Stomach (tissue), 9 donors: ENCODE results near the gene PTPN3. TPM values are rescaled to one million over a fixed set of nuclear protein-coding genes. Genes with fewer than 3 reads are reported as not detected.

Experiments
- DNase-seq, 2 donors: peaks; one replicate each; pipeline versions ENCODE4 v3.0.0 to v3.0.0-alpha.2; 2013 to 2019
- H3K27ac ChIP-seq, 5 donors: fragments of 200-600 bp in 4 of 5; sonication (generic) in 4 of 5; one replicate each; pipeline ENCODE4 v1.5.1; 2013 to 2019; ENCODE audit warnings: mild to moderate bottlenecking in 1 of 5, moderate library complexity in 1 of 5
- H3K27me3 ChIP-seq, 3 donors: fragments of 200-600 bp; sonication (generic); one replicate each; pipeline ENCODE4 v1.5.1; 2017 to 2019; ENCODE audit warnings: mixed run types in 1 of 3
- H3K36me3 ChIP-seq, 4 donors: fragments of 200-600 bp; sonication (generic); 1 replicate in 3 of 4; 2 replicates in 1 of 4; pipeline ENCODE4 v1.5.1; 2016 to 2019
- H3K4me1 ChIP-seq, 4 donors: fragments of 200-600 bp; sonication (generic); one replicate each; pipeline ENCODE4 v1.5.1; 2016 to 2019
- H3K4me3 ChIP-seq, 4 donors: fragments of 200-600 bp; sonication (generic) in 3 of 4; one replicate each; pipeline ENCODE4 v1.5.1; 2016 to 2019; ENCODE audit warnings: mild to moderate bottlenecking in 1 of 4
- H3K9me3 ChIP-seq, 4 donors: fragments of 200-600 bp; sonication (generic); one replicate each; pipeline ENCODE4 v1.5.1; 2016 to 2019
- EP300 ChIP-seq: sonication (generic); formaldehyde crosslinking; IDR thresholded peaks from one replicate; pipeline ENCODE4 v1.6.1; 2017; ENCODE audit warnings: antibody characterized with exemption
- POLR2A ChIP-seq, 4 donors: fragments of 450-650 bp; IDR thresholded peaks; one replicate each; pipeline ENCODE4 v1.6.1; 2016; ENCODE audit warnings: antibody characterized with exemption in 4 of 4, control low read depth in 2 of 4, mild to moderate bottlenecking in 1 of 4, moderate library complexity in 1 of 4
- POLR2AphosphoS5 ChIP-seq, 3 donors: sonication (generic); formaldehyde crosslinking; IDR thresholded peaks; one replicate each; pipeline ENCODE4 v1.6.1; 2016; ENCODE audit warnings: antibody characterized with exemption in 3 of 3
- WGBS, 5 donors: extraction: QIAGEN DNeasy Blood & Tissue Kit in 3 of 5; methylation state at CpG; one replicate each; pipeline versions ENCODE4 v1.1.5 to v1.1.7; 2013 to 2018; 5-methylcytosine and 5-hydroxymethylcytosine counted together
- intact Hi-C: fragments of 100-400 bp; cut with DNase I; formaldehyde crosslinking; loops from one replicate; pipeline ENCODE4 v1.15.1; 2023; ENCODE audit warnings: low total_unique reads
- polyA plus RNA-seq, 3 donors: library from polyadenylated mRNA; stranded (reverse); fragments of 200-250 nt; gene quantifications; one replicate each; pipeline ENCODE4 v1.2.3, GENCODE V29; 2013
- total RNA-seq, 5 donors: library from RNA; depleted of rRNA; stranded (reverse); fragments of >200 nt; gene quantifications; one replicate each; pipeline versions ENCODE4 v1.1.0 to v1.2.3, GENCODE V29; 2014 to 2016
- TF ChIP-seq, protein P1 (sequence below), 7 experiments: fragments of 450-650 bp in 4 of 7; fragments of 200-600 bp in 3 of 7; sonication (generic) in 3 of 7; IDR thresholded peaks; one replicate each; pipeline ENCODE4 v1.5.1; 2016 to 2019; ENCODE audit warnings: antibody characterized with exemption in 7 of 7, control low read depth in 2 of 7, mild to moderate bottlenecking in 1 of 7
- donor health status: healthy with polysubstance abuse.
- donor health status: Bipolar disorder and iron deficiency.
- donor health status: healthy.

Gene PTPN3
- total and polyA plus RNA-seq, 8 donors: 4.7 to 16.7 (median 13.1) TPM

DNA sequence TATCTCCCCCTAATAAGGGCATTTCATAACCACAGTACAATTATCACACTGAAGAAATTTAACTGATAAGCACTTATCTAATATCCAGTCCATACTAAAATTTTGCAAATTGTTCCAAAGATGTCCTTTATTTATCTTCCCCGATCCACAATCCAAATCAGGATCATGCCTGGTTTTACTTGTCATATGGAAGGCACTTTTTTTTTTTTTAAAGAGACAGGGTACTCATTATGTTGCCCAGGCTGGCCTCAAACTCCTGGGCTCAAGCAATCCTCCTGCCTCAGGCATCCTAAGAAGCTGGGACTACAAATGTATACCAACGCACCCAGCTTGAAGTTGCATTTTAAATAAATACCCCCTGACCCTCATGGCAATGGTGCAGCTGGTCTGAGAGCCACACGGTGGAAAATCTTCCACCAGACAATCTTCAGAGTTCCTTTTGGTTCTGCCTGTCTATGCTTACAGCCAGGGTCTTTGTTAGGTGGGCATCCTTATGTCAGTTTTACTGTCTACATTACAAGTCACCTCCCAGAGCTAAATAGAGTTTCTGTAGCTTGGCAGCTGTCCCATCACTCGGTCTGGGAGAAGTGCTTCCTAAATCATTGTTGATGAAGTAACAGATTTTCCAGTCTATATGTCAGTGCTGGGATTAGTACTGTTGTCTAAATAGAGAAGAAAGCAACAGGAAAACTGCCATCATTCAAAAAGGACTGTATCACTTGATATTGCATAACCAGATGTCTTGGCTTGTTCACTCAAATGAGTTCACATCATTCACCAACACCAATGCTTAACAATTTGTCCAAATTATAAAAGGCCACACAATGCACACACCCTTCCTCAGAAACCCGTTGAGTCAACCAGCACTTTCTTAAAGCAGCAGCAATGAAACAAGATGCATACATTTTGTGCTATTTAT is 26.4 kb downstream of the PTPN3 start:
- intact Hi-C loops: no loop called here
- Histone ChIP-seq H3K27me3 (no peaks in the 10 kb centered on the region), H3K36me3 (no peaks in the 10 kb centered on the region), H3K27ac (no peak overlapping the region), H3K4me3 (no peak overlapping the region), H3K4me1 (peaks cover 0 to 50% (median 20%) of the 10 kb centered on the region in 4 donors), H3K9me3 (no peaks in the 10 kb centered on the region)
- TF ChIP-seq, protein P1, sequence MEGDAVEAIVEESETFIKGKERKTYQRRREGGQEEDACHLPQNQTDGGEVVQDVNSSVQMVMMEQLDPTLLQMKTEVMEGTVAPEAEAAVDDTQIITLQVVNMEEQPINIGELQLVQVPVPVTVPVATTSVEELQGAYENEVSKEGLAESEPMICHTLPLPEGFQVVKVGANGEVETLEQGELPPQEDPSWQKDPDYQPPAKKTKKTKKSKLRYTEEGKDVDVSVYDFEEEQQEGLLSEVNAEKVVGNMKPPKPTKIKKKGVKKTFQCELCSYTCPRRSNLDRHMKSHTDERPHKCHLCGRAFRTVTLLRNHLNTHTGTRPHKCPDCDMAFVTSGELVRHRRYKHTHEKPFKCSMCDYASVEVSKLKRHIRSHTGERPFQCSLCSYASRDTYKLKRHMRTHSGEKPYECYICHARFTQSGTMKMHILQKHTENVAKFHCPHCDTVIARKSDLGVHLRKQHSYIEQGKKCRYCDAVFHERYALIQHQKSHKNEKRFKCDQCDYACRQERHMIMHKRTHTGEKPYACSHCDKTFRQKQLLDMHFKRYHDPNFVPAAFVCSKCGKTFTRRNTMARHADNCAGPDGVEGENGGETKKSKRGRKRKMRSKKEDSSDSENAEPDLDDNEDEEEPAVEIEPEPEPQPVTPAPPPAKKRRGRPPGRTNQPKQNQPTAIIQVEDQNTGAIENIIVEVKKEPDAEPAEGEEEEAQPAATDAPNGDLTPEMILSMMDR (IDR thresholded peaks at IDR 0.05): no peak
- TF ChIP-seq POLR2AphosphoS5 (IDR thresholded peaks at IDR 0.05) (no peak), POLR2A (IDR thresholded peaks at IDR 0.05) (no peak), EP300 (no peak)
- 30 to 40% (median 37%) methylated on average over 5 of the region's 5 CpGs for WGBS, 5 donors
- no peak for DNase-seq

DNA sequence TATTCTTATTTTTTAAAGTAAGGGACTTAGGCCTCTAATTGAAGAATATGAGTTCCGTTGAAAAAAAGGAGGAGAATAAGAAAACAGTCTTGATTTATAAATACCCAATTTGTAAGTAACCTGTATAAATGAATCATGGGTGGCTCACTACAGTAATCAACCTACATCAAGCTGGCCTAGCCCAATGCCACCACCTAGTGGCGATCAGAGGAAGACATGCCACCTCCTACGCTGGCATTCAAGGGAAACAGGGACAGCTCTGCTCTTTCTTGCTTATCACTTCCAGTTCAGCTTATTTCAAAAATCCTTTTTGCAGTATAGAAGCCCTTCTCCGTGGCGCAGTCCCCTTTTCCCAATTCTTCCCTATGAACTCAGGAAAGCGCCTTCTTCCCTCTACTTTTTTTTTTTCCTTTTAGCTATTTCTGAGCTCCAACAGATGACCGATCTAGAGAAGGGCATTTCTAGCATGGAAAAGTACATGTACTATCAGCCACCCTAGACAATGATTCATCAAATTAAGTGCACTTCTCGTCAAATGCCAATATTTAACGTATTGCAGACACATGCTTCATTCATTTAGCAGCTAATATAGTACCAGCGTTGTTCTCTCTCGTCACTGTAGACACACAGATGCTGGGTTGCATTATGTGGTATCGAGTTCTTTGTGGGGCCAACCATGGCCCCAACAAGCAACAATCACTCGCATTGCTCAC is 28.3 kb downstream of the PTPN3 start:
- DNase-seq: peak; percentile 81 to 92
- TF ChIP-seq, protein P1 (IDR thresholded peaks at IDR 0.05): peak in 5 of 7 experiments; percentile 70 to 89 (median 81)
- no peak for TF ChIP-seq POLR2A (IDR thresholded peaks at IDR 0.05)
- TF ChIP-seq EP300: no peak
- TF ChIP-seq POLR2AphosphoS5 (IDR thresholded peaks at IDR 0.05): peak in 1 of 3 donors; percentile 50
- WGBS, 5 donors: 38 to 49% (median 39%) methylated on average over 13 of the region's 13 CpGs
- H3K4me1 ChIP-seq: peaks cover 0 to 33% (median 7%) of the 10 kb centered on the region in 4 donors
- intact Hi-C loops: no loop called here
- H3K9me3 ChIP-seq: no peaks in the 10 kb centered on the region
- no peaks in the 10 kb centered on the region for H3K27me3 ChIP-seq
- H3K4me3 ChIP-seq: no peak overlapping the region
- H3K27ac ChIP-seq: no peak overlapping the region
- no peaks in the 10 kb centered on the region for H3K36me3 ChIP-seq

DNA sequence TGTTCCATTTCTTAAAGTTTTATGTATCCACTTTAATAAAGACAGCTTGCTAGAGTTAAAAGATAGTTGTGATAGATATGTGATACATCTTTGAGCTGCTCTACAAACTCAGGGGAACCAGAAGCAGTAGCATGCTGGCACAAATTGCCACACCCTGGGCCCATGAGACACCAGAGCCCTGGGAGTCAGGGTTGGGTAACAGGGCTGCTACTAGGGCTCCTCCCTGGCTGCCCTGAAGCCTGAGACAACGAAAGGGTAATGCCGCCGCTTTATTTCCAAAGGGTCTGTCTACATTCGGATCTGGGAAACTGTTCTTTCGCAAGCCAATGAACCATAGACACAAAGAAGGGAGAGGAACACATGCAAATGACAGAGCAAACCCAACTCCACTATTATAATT is 29.2 kb downstream of the PTPN3 start:
- Histone ChIP-seq H3K27me3 (no peaks in the 10 kb centered on the region), H3K36me3 (no peaks in the 10 kb centered on the region), H3K4me3 (no peak overlapping the region), H3K4me1 (peaks cover 0 to 25% (median under 1%) of the 10 kb centered on the region in 4 donors), H3K9me3 (no peaks in the 10 kb centered on the region), H3K27ac (no peak overlapping the region)
- intact Hi-C loops: no loop called here
- no peak for TF ChIP-seq POLR2A (IDR thresholded peaks at IDR 0.05)
- TF ChIP-seq, protein P1 (IDR thresholded peaks at IDR 0.05): no peak
- WGBS, 5 donors: 86 to 96% (median 89%) methylated on average over 5 of the region's 5 CpGs
- no peak for DNase-seq

DNA sequence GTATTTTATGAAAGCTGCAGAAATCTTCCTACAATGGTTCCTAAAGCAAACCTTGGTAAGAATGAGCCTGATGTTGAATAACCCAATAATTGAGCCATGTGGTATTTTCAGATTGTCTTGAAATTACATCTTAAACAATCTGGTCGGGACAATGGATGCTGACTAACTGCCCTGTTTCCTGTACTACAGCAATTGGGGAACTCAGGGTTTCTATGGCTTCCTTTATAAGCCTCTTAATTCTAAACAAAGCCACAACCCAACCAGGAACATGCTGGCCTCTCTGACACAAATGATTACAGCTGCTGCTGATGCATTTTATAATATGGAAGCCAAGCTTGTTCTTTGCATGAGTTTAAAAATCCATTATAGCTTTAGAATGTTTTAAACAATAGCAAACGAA is 30.2 kb downstream of the PTPN3 start:
- intact Hi-C loops: no loop called here
- Histone ChIP-seq H3K9me3 (no peaks in the 10 kb centered on the region), H3K36me3 (peaks cover 0 to 3% (median 0%) of the 10 kb centered on the region in 4 donors), H3K4me1 (peaks cover 0 to 23% (median 0%) of the 10 kb centered on the region in 4 donors), H3K27me3 (no peaks in the 10 kb centered on the region), H3K27ac (no peak overlapping the region), H3K4me3 (no peak overlapping the region)
- no peak for DNase-seq
- TF ChIP-seq POLR2AphosphoS5 (IDR thresholded peaks at IDR 0.05) (no peak), EP300 (no peak), POLR2A (IDR thresholded peaks at IDR 0.05) (no peak)
- TF ChIP-seq, protein P1 (IDR thresholded peaks at IDR 0.05): no peak
- WGBS, 5 donors: 47 to 65% (median 50%) methylated on average over 2 of the region's 2 CpGs
